GM21528 (cell line): ENCODE data around the gene SKIL.
"Not testable (repeated sequence)": the region's sequence is repeated elsewhere in the genome, so short reads cannot be mapped to it uniquely, and the experiment has no call there.

ENCODE experiments used
- ATAC-seq: cut with Tn5 transposase; IDR thresholded peaks from one replicate; pipeline ENCODE4 v1.9.1; 2021; ENCODE audit warnings: mild to moderate bottlenecking, moderate library complexity; ENCODE audit not compliant: unreplicated experiment, low FRiP score

SKIL gene, protein sequence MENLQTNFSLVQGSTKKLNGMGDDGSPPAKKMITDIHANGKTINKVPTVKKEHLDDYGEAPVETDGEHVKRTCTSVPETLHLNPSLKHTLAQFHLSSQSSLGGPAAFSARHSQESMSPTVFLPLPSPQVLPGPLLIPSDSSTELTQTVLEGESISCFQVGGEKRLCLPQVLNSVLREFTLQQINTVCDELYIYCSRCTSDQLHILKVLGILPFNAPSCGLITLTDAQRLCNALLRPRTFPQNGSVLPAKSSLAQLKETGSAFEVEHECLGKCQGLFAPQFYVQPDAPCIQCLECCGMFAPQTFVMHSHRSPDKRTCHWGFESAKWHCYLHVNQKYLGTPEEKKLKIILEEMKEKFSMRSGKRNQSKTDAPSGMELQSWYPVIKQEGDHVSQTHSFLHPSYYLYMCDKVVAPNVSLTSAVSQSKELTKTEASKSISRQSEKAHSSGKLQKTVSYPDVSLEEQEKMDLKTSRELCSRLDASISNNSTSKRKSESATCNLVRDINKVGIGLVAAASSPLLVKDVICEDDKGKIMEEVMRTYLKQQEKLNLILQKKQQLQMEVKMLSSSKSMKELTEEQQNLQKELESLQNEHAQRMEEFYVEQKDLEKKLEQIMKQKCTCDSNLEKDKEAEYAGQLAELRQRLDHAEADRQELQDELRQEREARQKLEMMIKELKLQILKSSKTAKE

GRCh38 chr3:170357176-170358041 is at the start of gene SKIL:
TSS of gene SKIL (plus strand) at chr3:170357715. CDS start at chr3:170360332, 2,617 bp downstream.
- ATAC-seq: peak; percentile 67

DNA sequence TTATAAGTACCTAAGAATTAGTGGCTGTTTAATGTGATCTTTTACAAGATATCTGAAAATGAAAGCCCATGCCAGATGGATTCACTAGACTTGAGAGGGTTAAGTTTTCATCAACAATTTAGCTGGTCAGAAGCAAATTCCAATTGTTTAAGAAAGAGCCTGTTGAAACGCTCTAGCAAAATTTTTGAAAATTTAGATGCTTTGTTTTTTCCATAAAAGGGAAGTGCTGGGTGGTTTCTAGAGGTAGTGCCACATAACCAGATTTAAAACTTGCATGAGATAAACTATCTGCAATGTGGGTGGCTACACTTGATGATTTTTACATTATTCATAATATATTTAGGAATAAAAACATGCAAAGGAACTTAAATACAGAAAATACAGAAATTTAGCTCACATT is 48.5 kb upstream of the SKIL start:
- no peak for ATAC-seq

- no peak for ATAC-seq
These were observed 39.6 kb upstream of the SKIL start for GRCh38 chr3:170317954-170318353.

DNA sequence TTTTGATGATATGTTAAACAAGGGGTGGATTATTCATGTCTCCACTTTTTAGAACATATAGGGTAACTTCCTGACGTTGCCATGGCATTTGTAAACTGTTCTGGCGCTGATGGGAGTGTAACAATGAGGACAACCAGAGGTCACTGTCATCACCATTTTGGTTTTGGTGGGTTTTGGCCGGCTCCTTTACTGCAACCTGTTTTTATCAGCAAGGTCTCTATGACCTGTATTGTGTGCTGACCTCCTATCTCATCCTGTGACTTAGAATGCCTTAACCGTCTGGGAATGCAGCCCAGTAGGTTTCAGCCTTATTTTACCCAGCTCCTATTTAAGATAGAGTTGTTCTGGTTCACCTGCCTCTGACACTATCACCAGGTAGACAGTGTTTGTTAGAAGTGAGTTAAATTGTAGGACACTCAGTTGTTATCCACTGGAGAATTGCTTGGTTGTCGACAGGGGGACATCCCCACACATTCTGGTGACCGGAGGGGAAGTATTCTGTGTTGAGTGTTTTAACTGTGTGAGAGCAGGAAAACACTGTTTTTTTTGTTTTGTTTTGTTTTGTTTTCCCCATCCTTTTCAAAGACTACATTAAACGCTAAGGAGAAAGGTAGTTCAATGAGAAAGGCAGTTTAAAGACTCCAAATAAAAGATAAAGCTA is 36.9 kb upstream of the SKIL start:
- no peak for ATAC-seq

GRCh38 chr3:170321321-170322034 is 36.0 kb upstream of the SKIL start:
- no peak for ATAC-seq

DNA sequence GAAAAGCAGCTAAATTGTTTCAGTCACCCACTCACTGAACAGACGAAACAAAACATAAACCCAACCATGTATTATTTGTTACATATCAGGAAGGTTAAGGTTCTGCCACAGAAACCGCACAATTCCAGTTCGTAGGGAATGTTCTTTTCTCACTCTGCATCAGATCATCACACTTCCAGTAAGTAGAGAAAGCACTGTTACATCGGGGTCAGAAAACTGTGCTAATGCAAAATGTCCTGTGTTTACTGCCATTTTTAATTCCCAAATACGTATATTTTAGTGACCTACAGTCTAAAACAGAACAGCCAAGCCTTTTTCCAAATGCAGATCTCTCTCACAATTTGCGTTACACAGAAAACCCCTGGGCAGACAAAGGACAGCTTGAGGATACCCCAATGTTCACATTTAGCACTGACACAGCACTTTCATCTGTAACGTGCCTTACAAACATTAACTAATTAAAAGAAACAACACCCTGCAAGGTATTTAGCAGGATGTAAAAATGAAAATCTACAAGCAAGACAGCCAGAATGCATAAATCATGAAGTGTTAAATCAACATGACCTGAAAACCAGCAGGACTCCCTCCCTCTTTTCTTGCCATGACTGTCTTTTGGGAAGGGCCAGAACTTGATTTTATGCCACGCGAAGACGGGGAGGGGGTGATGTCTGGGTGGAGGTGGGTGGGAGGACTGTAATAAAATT is 34.8 kb upstream of the SKIL start:
- ATAC-seq: no peak

DNA sequence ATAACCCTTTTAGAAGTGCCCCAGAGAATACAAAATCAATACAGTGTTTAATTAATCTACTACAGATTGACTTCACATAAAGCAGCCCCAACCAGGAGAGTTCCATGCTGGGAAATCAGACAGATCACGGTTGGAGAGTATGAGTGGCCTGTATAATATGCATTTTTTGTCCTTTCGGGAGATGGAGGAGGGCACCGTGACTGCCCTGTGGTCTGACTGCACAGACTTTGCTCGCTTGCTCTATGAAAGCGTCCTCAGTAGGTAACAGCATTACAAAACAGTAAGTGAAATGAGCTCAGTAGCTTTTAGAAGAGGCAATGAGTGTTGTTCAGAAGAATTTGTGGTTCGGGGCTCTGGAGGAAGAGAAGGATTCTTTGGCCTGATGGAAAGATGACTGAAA is 34.2 kb upstream of the SKIL start:
- no peak for ATAC-seq

DNA sequence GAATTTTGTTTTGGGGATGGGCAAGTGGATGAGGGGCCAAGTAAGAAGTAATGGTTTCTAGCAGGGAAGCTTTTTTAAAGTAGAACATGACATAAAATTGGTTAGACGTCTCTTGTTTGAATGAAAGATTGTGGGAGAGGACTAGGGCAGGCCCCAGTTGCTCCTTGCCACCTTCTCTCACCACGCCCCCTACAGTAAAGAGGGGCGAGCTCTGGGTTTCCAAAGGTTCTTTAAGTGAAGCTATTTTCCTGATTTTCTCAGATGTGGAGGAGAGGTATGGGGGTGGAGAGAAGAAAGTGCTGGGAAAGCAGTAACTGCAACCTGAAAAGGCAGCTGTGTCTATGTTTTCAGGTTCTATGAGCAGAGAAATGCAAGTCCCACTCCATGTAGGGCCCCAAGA is 32.6 kb upstream of the SKIL start:
- ATAC-seq: no peak

DNA sequence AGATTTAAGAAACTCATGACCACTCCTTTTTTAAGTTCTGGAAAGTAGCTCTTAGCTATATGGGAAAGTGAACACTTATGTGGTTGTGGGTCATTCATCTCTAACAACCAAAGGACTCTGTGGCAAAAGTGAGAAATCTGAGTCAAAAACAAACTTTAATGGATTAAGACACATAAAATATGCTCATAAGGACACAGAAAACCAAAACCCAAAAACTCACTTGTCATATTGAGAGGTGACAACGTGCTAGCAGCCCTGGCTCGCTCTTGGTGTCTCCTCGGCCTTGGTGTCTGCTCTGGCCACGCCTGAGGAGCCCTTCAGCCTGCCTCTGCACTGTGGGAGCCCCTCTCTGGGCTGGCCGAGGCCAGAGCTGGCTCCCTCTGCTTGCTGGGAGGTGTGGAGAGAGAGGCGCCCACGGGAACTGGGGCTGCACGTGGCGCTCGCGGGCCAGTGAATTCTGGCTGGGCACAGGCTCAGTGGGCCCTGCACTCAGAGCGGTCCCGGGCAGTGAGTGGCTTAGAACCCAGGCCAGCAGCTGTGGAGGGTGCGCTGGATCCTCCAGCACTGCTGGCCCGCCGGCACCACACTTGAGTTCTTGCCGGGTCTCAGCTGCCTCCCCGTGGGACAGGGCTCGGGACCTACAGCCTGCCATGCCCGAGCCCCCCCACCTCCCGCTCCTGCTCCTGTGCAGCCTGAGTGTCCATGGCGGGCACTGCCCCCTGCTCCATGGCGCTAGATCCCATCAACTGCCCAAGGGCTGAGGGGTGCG is 30.3 kb upstream of the SKIL start:
- no peak for ATAC-seq

GRCh38 chr3:170327868-170328548 is 29.5 kb upstream of the SKIL start:
- not testable (repeated sequence) for ATAC-seq

DNA sequence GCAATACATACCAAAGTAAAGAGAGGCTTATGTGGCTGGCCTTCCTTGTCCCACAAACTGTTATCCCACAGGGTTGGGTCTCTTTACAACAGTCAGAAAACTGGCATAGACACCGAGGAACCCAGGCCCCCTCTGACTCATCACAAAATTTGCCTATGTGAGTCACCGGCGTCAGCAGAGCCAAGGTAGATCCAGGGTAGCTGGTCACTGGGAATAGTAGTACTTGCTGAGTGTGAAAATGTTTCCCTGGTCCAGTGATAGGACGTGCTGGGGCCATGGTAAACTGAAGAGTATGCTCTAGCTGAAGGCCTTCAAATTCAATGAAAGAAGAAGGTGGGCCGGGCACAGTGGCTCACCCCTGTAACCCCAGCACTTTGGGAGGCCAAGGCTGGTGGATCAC is 27.1 kb upstream of the SKIL start:
- no peak for ATAC-seq

DNA sequence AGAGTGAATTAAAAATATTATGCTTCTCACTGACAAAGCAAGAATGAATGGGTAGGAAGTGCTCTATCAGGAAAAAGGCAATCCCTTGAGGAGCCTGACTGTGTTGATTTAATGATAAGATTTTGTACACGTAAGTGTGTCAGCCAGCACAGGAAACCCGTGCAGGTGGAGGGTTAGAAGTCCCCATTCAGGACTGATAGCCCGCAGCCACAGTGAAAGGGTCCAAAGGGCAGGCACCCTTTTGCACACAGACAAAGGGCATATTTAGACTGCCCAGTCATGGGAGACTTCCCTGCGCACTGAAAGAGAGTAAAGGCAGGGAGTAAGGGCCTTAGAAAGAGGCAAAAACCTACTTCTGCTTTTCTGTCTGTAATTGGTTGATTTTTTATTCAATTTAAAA is 26.4 kb upstream of the SKIL start:
- no peak for ATAC-seq

GRCh38 chr3:170337420-170337819 is 20.1 kb upstream of the SKIL start:
- ATAC-seq: no peak

DNA sequence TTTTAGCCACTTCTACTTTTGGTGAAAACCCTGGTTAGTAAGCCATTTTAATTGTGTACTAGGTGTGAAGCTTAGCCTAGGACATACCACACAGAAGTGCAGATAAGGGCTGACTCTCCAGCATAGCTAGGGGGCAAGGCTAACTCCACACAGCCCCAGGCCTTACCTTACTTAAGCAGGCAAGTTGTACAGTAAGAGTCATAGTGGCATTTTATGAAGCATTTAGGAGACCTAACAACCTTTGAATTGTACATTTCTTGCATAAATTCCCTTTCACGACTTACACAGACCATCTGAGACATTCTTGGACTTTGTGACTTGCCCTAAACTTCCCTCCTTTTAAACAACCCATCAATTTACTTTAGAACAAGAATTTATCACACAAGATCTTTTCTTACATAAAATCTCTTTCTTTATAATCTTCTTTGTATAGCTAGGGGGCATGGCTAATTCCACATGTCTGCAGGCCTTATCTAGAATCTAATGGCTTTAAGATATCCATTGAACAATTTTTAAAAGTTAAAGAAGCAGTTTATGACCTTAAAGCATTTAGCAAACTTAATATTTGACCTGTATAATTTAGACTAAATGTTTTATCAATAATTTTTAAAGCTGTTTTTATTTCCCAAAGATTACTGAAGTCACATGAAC is 18.7 kb upstream of the SKIL start:
- no peak for ATAC-seq

GRCh38 chr3:170342273-170342672 is 15.2 kb upstream of the SKIL start:
- ATAC-seq: not testable (repeated sequence)

GRCh38 chr3:170343859-170344258 is 13.7 kb upstream of the SKIL start:
- not testable (repeated sequence) for ATAC-seq

GRCh38 chr3:170344971-170345370 is 12.5 kb upstream of the SKIL start:
- no peak for ATAC-seq
